ENCODE data around the gene COL5A2.
A peak's percentile ranks its signal among the peaks of the same experiment; 100 is the strongest.

The COL5A2 gene

GRCh38 chr2:189188115-189188805 lies 8.7 kb upstream of the COL5A2 start:
- no peak for TF ChIP-seq CTCF (IDR thresholded peaks at IDR 0.05; ENCODE audit: low read depth, low read length, missing control alignments)
- H3K4me3 ChIP-seq (ENCODE audit: low read depth, low read length), result no peak overlapping the region
- in situ Hi-C loops (cut with HindIII; ENCODE audit: low sequenced_read_pairs), result no loop called here
- no peak for DNase-seq (ENCODE audit: low read depth)

DNA sequence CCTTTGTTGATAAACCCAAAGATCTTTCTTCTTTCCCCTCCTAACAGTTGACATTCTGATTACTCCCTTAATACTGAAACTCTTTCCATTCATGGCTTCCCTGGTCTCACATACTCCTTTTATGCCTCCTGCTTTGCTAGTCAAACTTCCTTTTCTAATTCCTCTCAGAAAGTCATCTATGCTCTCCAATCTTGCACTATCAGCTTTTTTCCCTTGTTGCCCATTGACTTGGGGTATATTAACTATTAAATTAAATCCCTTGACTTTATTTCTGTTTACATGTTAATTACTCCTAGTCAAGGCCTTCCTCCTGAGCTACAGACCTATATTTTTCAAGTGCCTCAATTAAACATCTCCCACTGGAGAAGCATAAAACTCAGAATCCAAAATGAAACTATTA lies 3.6 kb upstream of the COL5A2 start:
- no peak for DNase-seq (ENCODE audit: low read depth)
- no peak overlapping the region for H3K4me3 ChIP-seq (ENCODE audit: low read depth, low read length)
- in situ Hi-C loops (cut with HindIII; ENCODE audit: low sequenced_read_pairs), result no loop called here
- no peak for TF ChIP-seq CTCF (IDR thresholded peaks at IDR 0.05; ENCODE audit: low read depth, low read length, missing control alignments)

- TF ChIP-seq CTCF (IDR thresholded peaks at IDR 0.05; ENCODE audit: low read depth, low read length, missing control alignments), result no peak
- in situ Hi-C loops (cut with HindIII; ENCODE audit: low sequenced_read_pairs), result no loop called here
- no peak overlapping the region for H3K4me3 ChIP-seq (ENCODE audit: low read depth, low read length)
- no peak for DNase-seq (ENCODE audit: low read depth)
Measured at GRCh38 chr2:189181706-189182105, 2.1 kb upstream of the COL5A2 start.

GRCh38 chr2:189178726-189179569 lies 613 bp downstream of the COL5A2 start:
- in situ Hi-C loops (cut with HindIII; ENCODE audit: low sequenced_read_pairs), result loop anchor here (10.0 kb wide), 1 partner anchor 64 kb away; no protein-coding TSS in a partner anchor
- peak overlapping the region; percentile 78 for H3K4me3 ChIP-seq (ENCODE audit: low read depth, low read length)
- DNase-seq (ENCODE audit: low read depth), result peak; percentile 67
- TF ChIP-seq CTCF (IDR thresholded peaks at IDR 0.05; ENCODE audit: low read depth, low read length, missing control alignments), result no peak

DNA sequence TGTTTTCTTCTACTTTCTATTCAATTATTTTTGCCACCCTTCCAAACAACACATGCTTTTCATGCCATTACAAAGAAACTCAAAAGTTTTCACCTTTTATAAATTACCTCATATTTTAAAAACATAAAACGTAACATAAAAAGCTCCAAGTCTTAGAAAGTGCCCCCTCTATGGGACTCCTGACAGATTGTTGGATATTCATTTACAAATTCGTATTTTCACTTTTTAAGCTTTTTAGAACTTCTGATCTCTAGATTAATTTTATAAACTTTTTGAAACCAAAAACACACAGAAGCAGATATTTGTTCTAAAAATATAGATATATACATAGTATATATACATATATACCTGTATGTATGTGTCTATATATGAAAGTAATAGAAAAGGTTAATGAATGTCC lies 1.5 kb downstream of the COL5A2 start:
- peak overlapping the region; percentile 78 for H3K4me3 ChIP-seq (ENCODE audit: low read depth, low read length)
- TF ChIP-seq CTCF (IDR thresholded peaks at IDR 0.05; ENCODE audit: low read depth, low read length, missing control alignments), result peak; percentile 34
- DNase-seq (ENCODE audit: low read depth), result peak; percentile 27
- in situ Hi-C loops (cut with HindIII; ENCODE audit: low sequenced_read_pairs), result loop anchor here (10.0 kb wide), 1 partner anchor 63 kb away; no protein-coding TSS in a partner anchor

DNA sequence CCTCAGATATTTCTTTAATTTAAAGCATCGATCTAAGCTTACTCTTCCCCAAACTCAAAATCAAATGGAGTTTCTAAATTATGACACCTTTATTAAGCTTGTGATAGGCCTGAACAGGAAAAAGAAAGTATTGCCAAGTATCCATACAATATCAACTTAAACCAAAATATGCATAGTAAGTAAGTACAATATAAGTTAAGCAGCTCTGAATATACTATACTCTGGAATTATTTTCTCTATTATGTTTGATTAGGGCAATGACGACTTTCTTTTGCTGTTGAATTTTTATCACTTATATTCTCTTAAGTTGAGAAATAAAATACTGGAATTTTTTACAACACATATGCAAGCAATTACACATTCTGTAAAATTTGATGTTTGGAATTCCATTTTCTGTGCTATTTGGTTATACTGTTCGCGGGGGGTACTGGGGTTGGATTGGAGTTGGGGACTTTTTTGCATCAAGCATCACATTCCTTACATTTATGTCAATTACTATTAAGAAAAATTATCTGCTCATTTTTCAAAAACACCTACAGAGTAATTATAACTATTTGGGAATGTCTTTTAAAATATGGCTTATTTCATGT lies 2.2 kb downstream of the COL5A2 start:
- H3K4me3 ChIP-seq (ENCODE audit: low read depth, low read length), result peak overlapping the region; percentile 78
- no peak for TF ChIP-seq CTCF (IDR thresholded peaks at IDR 0.05; ENCODE audit: low read depth, low read length, missing control alignments)
- no peak for DNase-seq (ENCODE audit: low read depth)
- in situ Hi-C loops (cut with HindIII; ENCODE audit: low sequenced_read_pairs), result loop anchor here (10.0 kb wide), 1 partner anchor 63 kb away; no protein-coding TSS in a partner anchor
